Nucleus accumbens (tissue), 56 donors: ENCODE results near the gene RNF113B.

ENCODE experiments used
- DNase-seq, 56 donors: peaks; one replicate each; lab custom pipeline; 2025; lab: John Stamatoyannopoulos, UW

The RNF113B gene

GRCh38 chr13:98206946-98207345 lies 29.9 kb upstream of the RNF113B start:
- DNase-seq, result no peak

DNA sequence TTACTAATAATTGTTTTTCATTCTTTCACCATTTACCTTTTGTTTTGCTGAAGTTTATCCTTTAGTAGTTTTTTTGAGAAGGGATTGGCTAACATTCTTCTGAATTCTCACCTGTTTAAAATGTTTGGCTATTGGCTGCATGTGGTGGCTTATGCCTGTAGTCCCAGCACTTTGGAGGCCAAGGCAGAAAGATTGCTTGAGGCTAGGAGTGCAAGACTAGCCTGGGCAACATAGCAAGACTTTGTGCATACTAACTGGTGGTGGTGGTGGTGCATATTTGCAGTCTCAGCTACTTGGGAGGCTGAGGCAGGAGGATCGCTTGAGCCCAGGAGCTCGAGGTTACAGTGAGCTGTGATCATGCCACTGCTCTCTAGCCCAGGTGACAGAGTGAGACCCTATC lies 27.5 kb upstream of the RNF113B start:
- DNase-seq, result no peak

GRCh38 chr13:98203646-98204326 lies 26.7 kb upstream of the RNF113B start:
- no peak for DNase-seq

- no peak for DNase-seq
These were observed 24.9 kb upstream of the RNF113B start for GRCh38 chr13:98201984-98202383.

GRCh38 chr13:98201189-98201588 lies 24.1 kb upstream of the RNF113B start:
- no peak for DNase-seq

DNA sequence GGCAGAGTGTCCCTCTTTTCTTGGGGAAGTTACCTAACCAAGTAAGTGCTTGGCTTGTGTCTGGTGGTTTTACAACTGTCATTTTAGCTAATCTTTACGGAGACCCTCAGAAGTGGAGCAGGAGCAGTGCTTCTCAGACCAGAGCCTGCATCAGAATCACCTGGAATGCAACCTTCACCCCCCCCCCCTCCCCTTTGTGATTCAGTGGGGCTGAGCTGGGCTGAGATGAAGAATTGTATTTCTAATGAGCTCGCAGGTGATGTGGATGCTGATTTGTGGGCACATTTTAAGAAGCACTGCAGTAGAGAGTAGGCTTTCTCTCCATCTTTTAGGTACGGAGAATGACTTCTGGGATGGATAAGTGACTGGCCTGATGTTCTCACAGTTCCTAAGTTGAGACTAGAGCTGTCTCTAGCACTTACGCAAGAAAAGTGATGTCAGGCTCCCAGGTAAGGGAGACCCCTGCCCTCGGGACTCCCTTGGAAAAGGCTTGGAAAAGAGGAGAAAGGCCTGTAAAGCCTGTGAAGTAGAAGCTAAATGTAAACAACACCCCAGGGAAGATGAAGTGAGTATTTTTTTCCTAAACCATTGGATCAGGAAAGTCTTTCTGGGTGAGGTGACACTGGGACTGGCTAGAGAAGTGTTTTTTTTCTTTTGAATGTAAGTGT lies 23.3 kb upstream of the RNF113B start:
- no peak for DNase-seq

DNA sequence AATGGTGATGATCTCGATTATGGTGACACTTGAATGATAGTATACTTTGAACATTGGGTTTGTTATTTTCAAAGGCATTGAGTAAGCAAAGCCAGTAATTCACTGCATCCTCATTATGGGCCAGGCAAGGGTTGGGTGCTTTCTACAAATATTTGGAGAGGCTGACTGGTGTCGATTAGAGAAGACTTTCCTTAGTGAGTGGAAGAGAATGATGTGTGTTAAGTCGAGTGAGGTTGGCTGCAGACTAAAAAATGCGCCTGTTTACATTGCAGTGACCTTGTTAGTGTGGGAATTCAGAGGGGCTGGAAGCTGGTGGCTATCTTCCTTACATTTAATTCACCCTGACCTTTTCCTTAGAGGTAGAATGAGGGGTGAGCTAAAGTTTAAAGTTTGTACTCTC lies 22.4 kb upstream of the RNF113B start:
- no peak for DNase-seq

GRCh38 chr13:98198683-98199082 lies 21.6 kb upstream of the RNF113B start:
- DNase-seq, result no peak

- no peak for DNase-seq
These were observed 18.2 kb upstream of the RNF113B start for GRCh38 chr13:98195054-98195791.

DNA sequence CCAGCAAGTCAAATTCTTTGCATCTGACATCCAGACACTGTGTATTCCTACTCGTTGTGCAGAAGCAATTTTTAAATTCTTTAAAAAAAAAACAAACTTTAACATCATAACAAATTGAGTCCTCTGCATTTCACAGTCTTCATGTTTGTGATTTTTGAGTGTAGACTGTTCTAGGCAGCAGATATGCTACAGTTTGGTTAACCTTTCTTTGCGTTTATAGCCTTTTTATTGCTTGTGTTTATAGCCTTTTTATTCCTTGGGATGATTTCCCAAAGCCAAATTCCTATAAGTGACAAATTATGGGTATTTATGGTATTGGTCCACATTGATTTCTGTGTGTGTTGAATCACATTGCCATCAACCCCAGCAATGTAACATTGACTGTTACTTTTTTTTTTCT lies 14.9 kb upstream of the RNF113B start:
- no peak for DNase-seq

GRCh38 chr13:98190889-98191444 lies 13.9 kb upstream of the RNF113B start:
- DNase-seq, result no peak

DNA sequence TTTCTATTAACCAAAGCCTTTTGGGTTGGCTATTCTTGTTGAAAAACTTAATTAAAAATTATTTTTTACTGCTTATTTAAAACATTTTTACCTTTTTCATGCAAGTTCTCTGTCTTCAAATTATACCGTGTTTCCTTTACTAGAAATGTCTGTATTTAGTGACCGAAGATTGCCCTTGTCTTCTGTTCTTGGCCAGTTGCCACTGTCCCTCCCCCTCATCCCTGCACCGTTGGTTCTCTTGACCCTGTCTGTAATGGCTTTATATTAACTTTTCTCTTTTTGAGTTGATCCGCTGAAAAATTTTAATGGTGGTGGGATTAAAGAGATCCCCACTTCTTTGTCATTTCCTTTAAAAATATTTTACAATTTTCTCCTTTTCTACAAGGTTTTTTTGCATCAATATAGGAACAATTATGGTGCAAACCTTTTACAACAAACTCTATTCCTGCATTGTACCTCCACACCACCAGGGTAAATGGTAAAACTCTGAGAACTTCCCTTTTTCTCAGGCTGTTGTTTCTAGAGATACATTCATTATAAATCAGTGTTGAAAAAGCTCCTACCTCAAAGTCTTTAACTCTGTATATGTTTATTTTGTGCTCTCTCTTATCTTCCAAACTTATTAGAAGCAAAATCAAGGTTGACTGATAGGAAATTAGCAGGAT lies 12.9 kb upstream of the RNF113B start:
- peak in 2 of 56 donors; percentile 19 to 27 for DNase-seq

DNA sequence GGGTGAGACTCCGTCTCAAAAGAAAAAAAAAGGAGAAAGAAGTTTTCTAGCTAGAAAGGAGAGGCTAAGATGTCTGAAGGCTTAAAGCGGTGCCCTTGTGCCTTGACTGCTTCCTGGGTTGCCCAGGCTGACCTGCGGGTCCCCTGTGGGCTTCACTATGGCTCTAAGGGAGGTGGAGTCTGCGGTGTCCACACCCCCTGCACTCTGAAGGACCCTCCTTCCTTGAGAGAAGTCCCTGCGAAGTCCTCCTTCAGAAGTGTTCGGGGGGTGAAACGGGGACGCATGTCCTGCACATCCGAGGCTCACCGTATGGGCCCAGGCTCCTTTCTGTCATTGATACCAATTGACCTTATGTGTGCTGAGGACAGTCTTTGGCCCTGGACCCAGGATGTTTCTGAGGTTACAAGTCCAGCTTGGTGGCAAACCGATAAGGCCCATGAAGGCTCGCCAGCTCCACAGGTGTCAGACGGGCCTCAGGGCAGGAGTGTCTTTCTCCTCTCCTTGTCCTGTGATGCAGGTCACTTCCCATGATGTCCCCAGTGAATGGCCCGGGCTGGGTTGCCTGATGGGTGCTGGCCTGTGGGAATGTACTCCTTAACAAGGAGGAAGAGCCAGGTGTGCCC lies 11.6 kb upstream of the RNF113B start:
- DNase-seq, result no peak

DNA sequence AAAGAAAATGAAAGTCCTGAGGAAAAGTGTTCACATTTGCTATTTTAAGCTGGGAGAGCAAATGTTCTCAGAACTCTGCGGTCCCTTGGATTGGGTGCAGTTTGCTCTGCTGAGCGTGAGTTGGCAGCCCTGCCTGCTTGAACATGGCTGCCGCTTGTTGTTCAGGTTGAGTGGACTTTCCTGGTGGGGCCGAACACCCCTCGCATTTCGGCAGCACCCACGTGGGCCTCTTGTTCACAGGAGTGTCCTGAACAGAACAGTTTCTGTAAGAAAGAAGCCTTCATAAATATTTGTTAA lies 10.8 kb upstream of the RNF113B start:
- DNase-seq, result peak in 10 of 56 donors; percentile 5 to 31 (median 17)

- no peak for DNase-seq
These were observed 10.3 kb upstream of the RNF113B start for GRCh38 chr13:98187155-98187964.

DNA sequence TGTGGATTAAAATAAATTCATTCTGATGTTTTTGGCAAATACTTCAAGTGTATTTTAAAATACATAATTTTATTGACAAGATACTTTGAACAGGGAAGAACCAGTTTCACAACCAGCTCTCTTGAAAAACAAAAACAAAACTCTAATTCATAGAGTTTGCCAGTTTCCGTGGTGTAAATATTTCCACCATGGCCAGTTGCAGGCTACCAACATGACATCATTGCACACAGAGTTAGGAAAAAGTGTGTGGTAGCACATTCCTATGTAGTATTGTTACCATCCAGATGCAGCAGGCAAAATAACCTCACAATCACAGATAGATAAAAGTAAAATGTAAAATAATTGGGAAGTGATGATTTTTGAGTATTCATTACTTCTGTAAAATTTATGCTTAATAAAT lies 7.7 kb upstream of the RNF113B start:
- DNase-seq, result no peak

DNA sequence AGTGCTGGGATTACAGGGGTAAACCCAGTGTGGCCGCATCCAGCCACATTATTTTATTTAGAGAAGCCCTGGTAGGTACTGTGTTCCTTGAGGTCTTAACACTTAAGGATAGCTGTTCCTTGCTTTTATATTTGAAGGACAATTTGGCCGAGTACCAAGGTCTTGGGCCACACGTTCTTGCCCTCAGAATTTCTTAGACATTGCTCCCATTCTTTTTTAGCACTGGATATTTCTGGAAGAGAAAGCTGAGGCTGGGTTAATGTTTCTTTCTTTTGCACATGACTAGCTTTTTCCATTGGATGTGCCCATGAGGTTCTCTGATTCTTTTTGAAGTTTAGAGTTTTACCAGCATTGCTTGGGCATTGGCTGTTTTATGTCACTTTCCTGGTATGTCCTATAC lies 5.5 kb upstream of the RNF113B start:
- DNase-seq, result no peak

- no peak for DNase-seq
These were observed 5.1 kb upstream of the RNF113B start for GRCh38 chr13:98182153-98182552.

DNA sequence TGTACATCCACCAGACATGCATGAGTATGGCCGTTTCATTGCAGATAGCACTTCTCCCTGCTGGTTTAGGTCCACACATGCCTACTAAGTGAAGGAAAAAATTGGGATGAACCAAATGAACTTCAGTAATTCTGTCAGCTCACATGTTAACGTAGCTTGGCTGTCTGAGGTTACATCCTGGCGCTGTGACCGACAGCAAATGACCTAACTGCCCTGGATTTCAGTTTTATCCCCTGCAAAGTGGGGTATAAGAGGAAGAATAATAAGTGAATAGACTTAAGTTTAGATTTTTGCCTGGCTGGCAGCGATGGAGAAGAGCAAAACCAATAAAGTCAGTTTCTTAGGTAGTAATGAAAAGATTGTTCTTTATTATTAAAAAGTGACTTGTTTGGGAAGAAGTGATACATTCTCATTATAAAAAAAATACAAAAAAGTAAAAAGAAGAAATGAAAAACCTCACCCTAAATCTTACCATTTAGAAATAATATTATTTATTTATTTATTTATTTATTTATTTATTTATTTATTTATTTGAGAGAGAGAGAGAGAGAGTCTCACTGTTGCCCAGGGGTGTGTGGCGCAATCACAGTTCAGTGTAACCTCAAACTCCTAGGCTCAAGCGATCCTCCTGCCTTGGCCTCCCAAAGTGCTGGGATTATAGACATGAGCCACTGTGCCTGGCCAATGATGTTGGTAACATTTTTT lies 4.2 kb upstream of the RNF113B start:
- no peak for DNase-seq
